HepG2 (cell line): Measurements from ENCODE around the gene SLC13A3. TPM values are rescaled to one million over a fixed set of nuclear protein-coding genes. Genes with fewer than 3 reads are reported as not detected.

Experiments
- CENPBD1 ChIP-seq: sonication (generic); formaldehyde crosslinking; IDR thresholded peaks from 2 replicates; pipeline ENCODE4 v1.8.0; 2022; ENCODE audit warnings: missing genetic modification reagents, low read depth, mild to moderate bottlenecking, borderline replicate concordance
- E2F2 ChIP-seq: sonication (generic); formaldehyde crosslinking; IDR thresholded peaks from 2 replicates; pipeline ENCODE4 v1.4.0; 2020; ENCODE audit warnings: missing genetic modification reagents, borderline replicate concordance
- EEA1 ChIP-seq: sonication (generic); formaldehyde crosslinking; IDR thresholded peaks from 2 replicates; pipeline ENCODE4 v1.5.1; 2020; ENCODE audit warnings: mild to moderate bottlenecking, missing genetic modification reagents, borderline replicate concordance
- ELF1 ChIP-seq: sonication (generic); formaldehyde crosslinking; IDR thresholded peaks from 2 replicates; pipeline ENCODE4 v1.4.0; 2020; ENCODE audit warnings: missing genetic modification reagents
- FOXM1 ChIP-seq: sonication (generic); formaldehyde crosslinking; IDR thresholded peaks from 2 replicates; pipeline ENCODE4 v1.5.0; 2020; ENCODE audit warnings: missing genetic modification reagents
- FOXP4 ChIP-seq: sonication (generic); formaldehyde crosslinking; IDR thresholded peaks from 2 replicates; pipeline ENCODE4 v1.4.0; 2020; ENCODE audit warnings: missing genetic modification reagents
- RNF2 ChIP-seq: fragments of 450-650 bp; conservative IDR thresholded peaks from 2 replicates; pipeline ENCODE4 v1.6.1; 2016; ENCODE audit warnings: low read depth
- SAP130 ChIP-seq: IDR thresholded peaks from 2 replicates; pipeline ENCODE4 v1.6.1; 2016; ENCODE audit warnings: low read depth
- SIX4 ChIP-seq: sonication (generic); formaldehyde crosslinking; IDR thresholded peaks from 2 replicates; pipeline ENCODE4 v1.4.0; 2020; ENCODE audit warnings: missing genetic modification reagents
- SRY ChIP-seq: sonication (generic); formaldehyde crosslinking; IDR thresholded peaks from 2 replicates; pipeline ENCODE4 v1.8.0; 2022; ENCODE audit warnings: mild to moderate bottlenecking, missing genetic modification reagents
- ZHX1 ChIP-seq: sonication (generic); formaldehyde crosslinking; IDR thresholded peaks from 2 replicates; pipeline ENCODE4 v1.8.1; 2022; ENCODE audit warnings: low read depth, mild to moderate bottlenecking, missing genetic modification reagents
- ZNF143 ChIP-seq: sonication (generic); formaldehyde crosslinking; IDR thresholded peaks from 2 replicates; pipeline ENCODE4 v1.4.0; 2020; ENCODE audit warnings: missing genetic modification reagents
- ZNF274 ChIP-seq: sonication (generic); formaldehyde crosslinking; IDR thresholded peaks from 2 replicates; pipeline ENCODE4 v1.5.1; 2020; ENCODE audit warnings: mild to moderate bottlenecking, missing genetic modification reagents
- ZNF318 ChIP-seq: sonication (generic); formaldehyde crosslinking; IDR thresholded peaks from 2 replicates; pipeline ENCODE4 v1.4.0; 2020; ENCODE audit warnings: mild to moderate bottlenecking, missing genetic modification reagents
- ZNF850 ChIP-seq: sonication (generic); formaldehyde crosslinking; conservative IDR thresholded peaks from 2 replicates; pipeline ENCODE4 v1.9.0; 2021; ENCODE audit warnings: mild to moderate bottlenecking, missing genetic modification reagents
- polyA plus RNA-seq, 8 experiments: library from polyadenylated mRNA; depleted of rRNA in 3 of 8; stranded (reverse) in 7 of 8; unstranded in 1 of 8; fragments of >200 nt; fragmentation: Illumina TruSeq in 4 of 8; extraction: Trizol in 4 of 8; gene quantifications; 2 replicates each; pipeline versions ENCODE4 v1.2.1 to v1.2.3, GENCODE V29; 2011 to 2016; ENCODE audit warnings: low read depth in 4 of 8, missing spikeins in 1 of 8, mixed read lengths in 1 of 8; ENCODE audit not compliant: insufficient read depth in 1 of 8
- total RNA-seq, 5 experiments: library from RNA; depleted of rRNA; stranded (reverse); fragments of >200 nt; fragmentation: Illumina TruSeq; extraction: Trizol; gene quantifications; 2 replicates each; pipeline ENCODE4 v1.2.3, GENCODE V29; 2016; ENCODE audit warnings: low read depth in 1 of 5

The SLC13A3 gene
- total and polyA plus RNA-seq, 2 of the 13 experiments (the other 11 are each of a cell fraction or from before 2014, with no cell fraction given), result 66.5 to 76.0 TPM

- TF ChIP-seq E2F2 (no peak), CENPBD1 (no peak), SIX4 (CRISPR knock-in tag) (peak; percentile 84), FOXP4 (CRISPR knock-in tag) (peak; percentile 87), ELF1 (peak; percentile 49), SRY (CRISPR knock-in tag) (no peak), SAP130 (0 out of 2 replicates have a peak, but pooled peaks have one; percentile 79), EEA1 (CRISPR knock-in tag) (no peak), ZHX1 (CRISPR knock-in tag) (no peak), ZNF318 (CRISPR knock-in tag) (no peak), ZNF850 (CRISPR knock-in tag) (no peak), ZNF274 (no peak), ZNF143 (CRISPR knock-in tag) (no peak), FOXM1 (CRISPR knock-in tag) (no peak), RNF2 (peak; percentile 13; the same call in 1 of the 2 replicates)
Measured at GRCh38 chr20:46607191-46607848, 43.9 kb downstream of the SLC13A3 start (continued).
